NCI-H1105 (cell line): ENCODE data around the gene TMEM167B.

ENCODE experiments used
- DNase-seq: peaks from one replicate; lab custom pipeline; 2025; lab: John Stamatoyannopoulos, UW

TMEM167B gene

GRCh38 chr1:109083501-109083900, 7.1 kb upstream of the TMEM167B start:
- no peak for DNase-seq

- no peak for DNase-seq
Measured at GRCh38 chr1:109083923-109084322, 6.6 kb upstream of the TMEM167B start.

DNA sequence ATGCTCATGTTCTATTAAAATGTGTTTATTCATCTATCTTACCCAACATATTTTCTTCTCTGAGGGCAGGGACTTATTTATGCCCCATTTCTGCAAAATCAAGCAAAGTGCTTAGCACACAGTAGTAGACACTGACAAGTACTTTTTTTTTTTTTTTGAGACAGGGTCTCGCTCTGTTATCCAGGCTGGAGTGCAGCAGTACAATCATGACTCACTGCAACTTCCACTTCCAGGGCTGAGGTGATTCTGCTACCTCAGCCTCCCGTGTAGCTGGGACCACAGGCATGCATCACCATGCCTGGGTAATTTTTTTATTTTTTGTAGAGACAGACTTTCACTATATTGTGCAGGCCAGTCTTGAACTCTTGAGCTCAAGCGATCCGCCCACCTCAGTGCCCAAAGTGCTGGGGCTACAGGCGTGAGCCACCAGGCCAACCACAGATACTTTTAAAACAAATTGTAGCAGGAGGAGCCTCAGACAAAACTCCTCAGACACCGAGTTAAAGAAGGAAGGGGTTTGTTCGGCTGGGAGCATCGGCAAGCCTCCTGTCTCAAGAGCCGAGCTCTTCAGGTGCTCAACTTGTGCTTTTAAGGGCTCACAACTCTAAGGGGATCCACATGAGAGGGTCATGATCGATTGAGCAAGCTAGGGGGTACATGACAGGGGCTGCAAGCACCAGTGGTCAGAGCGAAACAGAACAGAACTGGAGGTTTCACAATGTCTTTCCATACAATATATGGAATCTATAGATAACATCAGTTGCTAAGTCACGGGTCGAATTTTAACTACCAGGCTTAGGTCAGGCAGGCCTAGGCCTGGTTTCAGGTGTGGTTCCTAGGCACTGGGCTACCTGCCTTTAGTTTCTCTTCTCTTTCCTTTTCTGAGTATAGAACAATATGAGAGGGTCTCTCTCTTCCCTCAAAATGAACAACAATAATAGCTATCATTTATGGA, 5.7 kb upstream of the TMEM167B start:
- no peak for DNase-seq

GRCh38 chr1:109089242-109090015, 1.1 kb upstream of the TMEM167B start:
- peak; percentile 90 for DNase-seq

DNA sequence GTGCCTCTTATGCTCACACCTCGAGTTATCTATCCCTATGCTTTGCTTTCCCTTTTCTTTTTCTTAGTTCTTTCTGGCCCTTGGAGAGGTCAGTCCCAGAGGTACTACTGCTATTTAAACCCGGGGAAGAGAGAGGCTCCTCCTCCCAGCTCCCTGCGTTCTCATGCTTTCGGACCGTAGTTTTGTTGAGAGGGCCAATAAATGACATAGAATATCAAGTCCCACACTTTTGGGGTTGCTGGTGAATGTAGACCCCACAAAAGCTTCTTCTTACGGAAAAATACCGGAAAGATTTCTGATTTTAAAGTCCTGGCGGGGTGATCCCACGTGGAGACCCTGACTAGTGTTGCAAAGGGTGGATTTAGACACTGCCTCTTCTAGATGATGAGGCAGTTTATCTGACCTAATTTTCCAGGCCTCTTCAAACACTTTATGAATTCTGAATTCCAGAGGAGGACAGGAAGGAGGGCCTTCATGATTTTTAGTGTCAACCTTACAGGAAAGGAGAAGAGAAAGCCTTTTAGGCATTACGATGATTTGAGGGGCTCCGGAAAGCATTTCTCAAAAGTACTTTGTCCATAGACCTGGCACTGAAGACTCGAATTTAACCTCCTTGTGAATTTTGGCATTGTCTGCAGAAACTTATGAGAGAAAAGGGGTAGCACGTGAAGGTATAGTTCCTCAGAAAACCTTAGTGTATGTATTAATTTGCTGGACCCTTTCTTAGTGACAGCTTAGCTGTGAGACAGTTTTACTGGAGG, 694 bp downstream of the TMEM167B start:
- no peak for DNase-seq

- no peak for DNase-seq
Measured at GRCh38 chr1:109091839-109092193, 1.3 kb downstream of the TMEM167B start.

- DNase-seq = no peak
Measured at GRCh38 chr1:109094377-109094803, 3.8 kb downstream of the TMEM167B start.

GRCh38 chr1:109094871-109095270, 4.3 kb downstream of the TMEM167B start:
- DNase-seq = no peak

DNA sequence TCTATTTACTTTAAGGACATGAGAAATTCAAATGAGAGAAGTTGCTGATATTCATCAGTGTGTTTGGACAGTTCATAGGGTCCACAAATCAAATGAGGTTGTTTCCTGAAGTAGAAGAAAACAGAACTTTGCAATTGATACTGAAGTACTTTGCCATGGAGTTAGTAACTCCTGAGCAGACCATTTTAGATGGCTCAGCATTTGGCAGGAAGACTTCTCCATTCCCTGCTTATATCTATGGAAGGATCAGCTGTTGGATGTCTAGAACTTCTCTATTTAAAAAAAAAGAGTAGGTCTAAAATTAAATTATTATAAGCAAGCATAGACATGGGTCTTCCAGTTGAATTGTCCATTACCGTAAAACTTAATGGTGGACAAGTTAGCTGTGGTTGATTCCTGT, 5.1 kb downstream of the TMEM167B start:
- no peak for DNase-seq

GRCh38 chr1:109096120-109096519, 5.6 kb downstream of the TMEM167B start:
- DNase-seq = no peak

GRCh38 chr1:109099938-109100773, 9.6 kb downstream of the TMEM167B start:
- peak; percentile 97 for DNase-seq

DNA sequence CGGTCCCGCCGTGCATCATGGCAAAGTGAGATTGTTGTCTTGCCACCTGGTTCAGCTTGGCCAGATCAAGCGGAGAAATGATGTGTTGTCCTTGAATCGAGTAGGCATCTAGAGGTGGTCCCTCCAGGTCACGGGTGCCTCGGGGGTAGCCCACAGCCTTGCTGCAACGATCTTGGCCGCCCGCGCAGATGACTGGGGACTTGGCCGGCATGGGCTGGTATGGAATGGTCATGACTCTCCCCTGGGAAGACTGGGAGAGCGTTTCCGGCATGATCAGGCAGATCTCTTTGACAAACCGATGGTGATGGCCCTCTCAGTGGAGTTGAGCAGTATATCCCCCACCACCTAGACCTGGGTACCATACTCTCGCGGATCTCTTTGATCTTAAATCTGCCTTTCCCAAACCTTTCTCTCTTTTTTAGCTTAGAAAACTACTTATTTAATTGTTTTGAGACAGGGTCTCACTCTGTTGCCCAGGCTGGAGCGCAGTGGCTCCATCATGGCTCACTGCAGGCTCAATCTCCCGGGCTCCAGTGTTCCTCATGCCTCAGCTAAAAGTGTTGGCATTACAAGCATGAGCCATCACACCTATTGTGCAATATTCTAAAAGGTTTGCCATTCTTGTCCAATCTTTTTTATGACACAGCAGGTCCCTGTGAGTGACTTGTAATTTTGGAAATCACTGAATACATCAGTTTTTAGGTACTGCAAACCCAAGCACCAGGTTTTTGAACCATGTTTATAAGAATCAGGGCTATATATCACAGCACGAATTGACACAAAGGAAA, 14.0 kb downstream of the TMEM167B start:
- DNase-seq = no peak

DNA sequence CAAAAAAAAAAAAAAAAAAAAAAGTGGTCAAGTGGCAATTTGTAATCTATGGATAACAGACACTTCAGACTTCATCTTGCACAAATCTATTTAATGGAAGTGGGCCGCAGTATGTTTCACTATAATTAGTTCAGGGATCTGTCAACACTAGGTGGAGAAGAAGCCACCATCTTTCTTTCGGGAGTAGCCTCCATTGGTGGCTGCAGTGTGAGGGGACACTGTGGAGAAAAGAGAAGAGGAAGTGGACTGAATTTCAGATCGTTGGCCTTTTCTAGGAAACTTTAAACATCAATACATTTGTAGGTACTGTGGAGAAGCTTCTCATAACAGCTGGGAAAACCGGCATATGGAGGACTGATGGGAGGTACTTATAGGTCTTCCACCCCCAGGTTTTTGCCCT, 15.3 kb downstream of the TMEM167B start:
- DNase-seq = no peak

GRCh38 chr1:109107785-109108184, 17.2 kb downstream of the TMEM167B start:
- no peak for DNase-seq

- DNase-seq = no peak
Measured at GRCh38 chr1:109109906-109110305, 19.3 kb downstream of the TMEM167B start.

DNA sequence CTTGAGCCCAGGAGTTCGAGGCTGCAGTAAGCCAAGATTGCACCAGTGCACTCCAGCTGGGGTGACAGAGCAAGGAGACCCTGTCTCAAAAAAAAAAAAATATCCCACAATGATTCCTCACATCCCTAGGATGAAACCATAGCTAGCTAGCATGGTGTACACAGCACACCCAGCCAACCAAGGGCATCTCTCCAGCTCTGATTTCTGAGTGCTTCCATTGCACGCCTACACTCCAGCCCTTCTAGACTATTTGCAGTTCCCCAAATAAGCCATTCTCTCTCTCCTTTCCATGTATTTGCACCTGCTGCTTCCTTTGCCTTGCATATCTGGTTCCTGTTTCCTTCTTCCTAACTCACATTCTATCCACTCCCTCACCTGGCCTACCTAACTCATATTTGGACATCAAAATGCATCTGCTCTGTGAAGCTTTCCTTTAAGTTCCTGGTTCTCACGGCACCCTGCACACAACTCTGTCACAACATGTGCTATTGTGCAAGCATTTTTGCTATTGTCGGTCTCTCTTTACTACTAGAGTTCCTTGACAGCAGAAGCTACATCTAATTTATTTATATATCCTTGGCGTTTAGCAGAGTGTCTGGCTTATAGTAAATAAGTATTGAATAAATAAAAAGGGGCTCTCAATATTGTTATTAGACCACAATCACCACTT, 21.0 kb downstream of the TMEM167B start:
- no peak for DNase-seq

DNA sequence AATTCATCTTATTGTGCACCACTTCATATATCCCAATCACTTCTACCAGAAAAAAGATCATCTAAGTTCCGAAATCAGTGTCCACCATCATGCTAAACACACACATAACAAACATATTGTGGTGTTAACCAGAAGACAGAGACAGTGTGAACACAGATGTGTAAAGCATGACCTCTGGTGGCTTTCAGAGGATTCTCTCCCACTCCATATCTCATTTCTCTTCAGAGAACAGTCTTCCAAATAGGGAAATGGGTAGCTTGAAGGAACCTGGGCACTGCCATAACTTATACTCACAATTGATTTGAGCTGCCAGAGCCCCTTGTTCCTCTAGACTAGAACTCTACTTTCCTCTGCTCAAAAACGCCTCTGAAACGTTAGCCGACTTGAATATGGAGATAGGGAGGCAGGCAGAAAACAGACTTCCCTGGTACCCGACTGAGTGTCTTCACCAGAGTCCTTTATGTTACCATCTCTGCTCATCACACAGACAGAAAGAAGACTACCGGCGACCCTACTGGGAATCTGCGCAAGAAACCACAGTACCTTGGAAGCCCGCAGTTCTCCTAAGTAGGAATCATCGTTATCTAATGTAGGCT, 21.6 kb downstream of the TMEM167B start:
- DNase-seq = no peak

DNA sequence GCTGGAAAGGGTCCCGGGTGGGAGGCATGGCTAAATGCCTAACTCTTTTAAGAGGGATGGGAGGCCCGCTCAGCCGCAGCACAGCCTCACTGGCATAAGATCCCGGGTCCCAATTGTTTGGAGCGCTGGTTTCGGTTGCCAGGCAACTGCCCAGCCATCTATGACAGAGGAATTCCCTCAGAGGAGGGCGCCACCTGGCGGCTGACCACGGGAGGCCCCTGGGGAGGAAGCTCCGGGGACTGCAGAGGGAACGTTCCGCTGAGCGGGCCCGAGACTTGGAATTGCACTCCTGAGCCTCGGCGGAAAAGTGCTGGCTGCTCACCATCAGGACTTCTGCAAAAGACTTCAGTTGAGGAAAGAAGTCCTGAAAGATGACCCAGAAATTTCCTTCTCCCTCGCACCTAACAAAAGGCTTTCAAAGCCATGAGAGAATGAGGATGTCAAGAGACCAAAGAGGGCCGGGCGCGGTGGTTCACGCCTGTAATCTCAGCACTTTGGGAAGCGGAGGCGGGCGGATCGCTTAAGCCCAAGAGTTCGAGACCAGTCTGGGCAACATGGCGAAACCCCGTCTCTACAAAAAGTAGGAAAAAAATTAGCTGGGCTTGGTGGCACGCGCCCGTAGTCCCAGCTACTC, 22.2 kb downstream of the TMEM167B start:
- peak; percentile 94 for DNase-seq
